Breast epithelium (tissue), 3 donors: ENCODE data around the gene ATP2B1.

Source experiments
- POLR2A ChIP-seq: fragments of 450-650 bp; IDR thresholded peaks from one replicate; pipeline ENCODE4 v1.6.1; 2016; ENCODE audit warnings: antibody characterized with exemption, mild to moderate bottlenecking, moderate library complexity
- POLR2AphosphoS5 ChIP-seq, 3 donors: sonication (generic); formaldehyde crosslinking; IDR thresholded peaks; one replicate each; pipeline ENCODE4 v1.6.1; 2017; ENCODE audit warnings: antibody characterized with exemption in 3 of 3
- TF ChIP-seq, protein P1 (sequence below), 3 donors: fragments of 450-650 bp; IDR thresholded peaks; one replicate each; pipeline ENCODE4 v1.5.1; 2016 to 2017; ENCODE audit warnings: antibody characterized with exemption in 3 of 3, mild to moderate bottlenecking in 3 of 3, moderate library complexity in 3 of 3

DNA sequence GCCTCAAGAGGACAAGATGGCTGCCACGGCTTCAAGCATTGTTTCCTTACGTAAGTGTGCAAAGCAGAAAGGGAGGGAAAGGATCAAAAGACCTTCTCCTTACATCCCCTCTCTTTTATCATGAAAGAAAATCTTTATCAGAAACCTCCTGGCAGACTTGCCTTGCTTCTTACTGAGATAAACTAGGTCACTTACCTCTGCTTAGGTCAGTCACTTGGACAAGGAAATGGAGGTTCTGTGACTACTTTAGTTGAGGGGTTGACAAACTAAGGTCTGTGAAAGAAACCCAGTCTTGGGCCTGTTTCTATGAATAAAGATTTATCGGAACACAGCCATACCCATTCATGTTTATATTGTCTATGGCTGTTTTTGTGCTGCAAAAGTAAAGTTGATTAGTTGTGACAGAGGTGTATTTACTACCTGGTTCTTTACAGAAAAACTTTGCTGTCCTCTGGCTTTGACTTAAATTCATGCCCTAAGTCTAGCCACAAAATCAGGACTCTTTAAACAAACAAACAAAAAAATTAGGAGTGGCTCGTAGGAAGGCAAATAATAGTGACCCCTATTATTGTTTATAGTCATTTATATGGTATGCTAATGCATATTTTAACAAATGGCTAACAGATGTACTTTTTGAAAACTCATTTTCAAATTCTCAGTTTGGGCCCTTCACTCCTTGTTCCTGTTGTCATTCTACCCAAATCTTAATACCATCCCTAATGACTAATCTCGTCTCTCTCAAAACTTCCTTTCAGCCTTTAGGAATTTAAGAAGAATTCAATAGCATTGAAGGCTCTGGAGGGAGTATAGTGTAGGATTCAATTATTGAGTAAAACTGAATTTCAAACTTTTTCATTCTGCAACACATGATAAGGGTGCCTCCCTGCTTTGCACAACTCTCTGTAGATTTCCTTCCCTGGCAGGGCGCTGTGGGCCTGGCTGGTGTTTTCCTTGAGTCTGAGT lies 42.0 kb upstream of the ATP2B1 start:
- TF ChIP-seq, protein P1, sequence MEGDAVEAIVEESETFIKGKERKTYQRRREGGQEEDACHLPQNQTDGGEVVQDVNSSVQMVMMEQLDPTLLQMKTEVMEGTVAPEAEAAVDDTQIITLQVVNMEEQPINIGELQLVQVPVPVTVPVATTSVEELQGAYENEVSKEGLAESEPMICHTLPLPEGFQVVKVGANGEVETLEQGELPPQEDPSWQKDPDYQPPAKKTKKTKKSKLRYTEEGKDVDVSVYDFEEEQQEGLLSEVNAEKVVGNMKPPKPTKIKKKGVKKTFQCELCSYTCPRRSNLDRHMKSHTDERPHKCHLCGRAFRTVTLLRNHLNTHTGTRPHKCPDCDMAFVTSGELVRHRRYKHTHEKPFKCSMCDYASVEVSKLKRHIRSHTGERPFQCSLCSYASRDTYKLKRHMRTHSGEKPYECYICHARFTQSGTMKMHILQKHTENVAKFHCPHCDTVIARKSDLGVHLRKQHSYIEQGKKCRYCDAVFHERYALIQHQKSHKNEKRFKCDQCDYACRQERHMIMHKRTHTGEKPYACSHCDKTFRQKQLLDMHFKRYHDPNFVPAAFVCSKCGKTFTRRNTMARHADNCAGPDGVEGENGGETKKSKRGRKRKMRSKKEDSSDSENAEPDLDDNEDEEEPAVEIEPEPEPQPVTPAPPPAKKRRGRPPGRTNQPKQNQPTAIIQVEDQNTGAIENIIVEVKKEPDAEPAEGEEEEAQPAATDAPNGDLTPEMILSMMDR (IDR thresholded peaks at IDR 0.05), result no peak
- no peak for TF ChIP-seq POLR2A
- no peak for TF ChIP-seq POLR2AphosphoS5 (IDR thresholded peaks at IDR 0.05)
